M059J (cell line): ENCODE results near the gene DLL3. TPM values are rescaled to one million over a fixed set of nuclear protein-coding genes. Genes with fewer than 3 reads are reported as not detected.

Experiments used
- DNase-seq: peaks from one replicate; pipeline ENCODE4 v3.0.0-alpha.2; 2012; ENCODE audit warnings: low read depth
- total RNA-seq: library from RNA; depleted of rRNA; stranded (reverse); fragments of >200 nt; shearing (Covaris generic); gene quantifications from 2 replicates; pipeline ENCODE4 v1.2.3, GENCODE V29; 2014; rRNA removed

DLL3 gene
- total RNA-seq, 1 experiment from 2014 or later, result 0.86 TPM

DNA sequence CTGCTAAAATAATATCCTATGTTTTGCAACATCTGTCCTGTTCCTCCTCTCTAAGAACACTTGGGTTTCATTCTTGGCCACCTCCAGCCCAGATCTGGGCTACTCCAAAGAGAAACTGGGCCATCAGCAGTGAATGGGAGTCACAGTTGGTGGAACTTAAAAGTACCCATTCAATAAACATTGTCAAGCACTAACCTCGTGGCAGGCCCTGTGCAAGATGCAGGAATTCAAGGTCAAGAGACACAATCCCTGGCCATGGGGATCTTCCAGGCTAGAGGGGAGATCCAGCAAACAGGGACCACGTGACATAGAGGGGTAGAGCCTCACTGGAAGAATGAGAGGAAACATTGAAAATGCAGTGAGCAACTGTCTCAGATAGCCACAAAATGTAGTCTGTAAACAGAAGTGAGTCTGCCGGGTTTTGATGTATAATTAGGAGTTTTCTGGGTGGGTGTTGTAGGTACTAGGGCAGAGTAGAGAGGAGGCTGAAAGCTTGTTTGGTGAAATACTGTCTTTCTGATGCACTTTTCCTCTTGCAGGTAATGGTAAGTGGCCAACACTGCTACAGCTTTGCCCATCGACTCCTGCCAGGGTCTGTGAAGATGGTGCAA, 56.1 kb downstream of the DLL3 start:
- no peak for DNase-seq

DNA sequence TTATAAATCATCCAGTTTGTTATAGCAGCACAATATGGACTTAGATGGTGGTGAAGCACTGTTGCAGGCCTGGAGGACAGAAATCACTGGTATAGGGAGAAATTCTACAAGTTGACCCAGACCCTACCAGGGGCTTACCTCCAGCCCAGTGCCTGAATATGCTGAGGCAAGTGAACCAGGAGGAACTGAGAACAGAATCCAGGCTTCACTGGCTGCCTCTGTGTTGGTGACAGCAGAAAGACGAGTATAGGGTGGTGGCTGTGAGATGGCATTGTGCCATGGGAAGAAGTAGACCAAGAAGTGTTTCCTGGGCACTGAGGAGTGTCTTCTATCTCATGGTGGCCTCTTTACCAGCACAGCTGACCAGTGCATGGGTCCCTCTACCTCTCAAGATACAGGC, 57.1 kb downstream of the DLL3 start:
- DNase-seq, result no peak

Other genes starting within 250 kb of the DLL3 start
- gene IFNL2, start 230.6 kb upstream of the DLL3 start, total RNA-seq, result not detected in 2 replicates
- 1.3 TPM in 1 of 2 replicates, not detected in the other for gene IFNL1, start 202.5 kb upstream of the DLL3 start, total RNA-seq
- gene LRFN1, start 178.1 kb upstream of the DLL3 start, total RNA-seq, result 0.12 TPM in 1 of 2 replicates, not detected in the other
- 0.54 and 3.2 TPM in 2 replicates for gene GMFG, start 162.9 kb upstream of the DLL3 start, total RNA-seq
- gene SAMD4B, start 156.5 kb upstream of the DLL3 start, total RNA-seq, result 45.0 and 96.3 TPM in 2 replicates
- gene PAF1, start 107.8 kb upstream of the DLL3 start, total RNA-seq, result 69.0 and 79.3 TPM in 2 replicates
- gene MED29, start 107.6 kb upstream of the DLL3 start, total RNA-seq, result 46.7 and 47.3 TPM in 2 replicates
- gene ZFP36, start 92.1 kb upstream of the DLL3 start, total RNA-seq, result 6.0 and 10.8 TPM in 2 replicates
- 8.6 and 11.7 TPM in 2 replicates for gene PLEKHG2, start 86.3 kb upstream of the DLL3 start, total RNA-seq
- 26.6 and 28.7 TPM in 2 replicates for gene RPS16, start 63.0 kb upstream of the DLL3 start, total RNA-seq
- 68.4 and 97.7 TPM in 2 replicates for gene SUPT5H, start 53.4 kb upstream of the DLL3 start, total RNA-seq
- gene TIMM50, start 18.1 kb upstream of the DLL3 start, total RNA-seq, result 88.1 and 93.0 TPM in 2 replicates
- gene SELENOV, start 16.2 kb downstream of the DLL3 start, total RNA-seq, result not detected in 2 replicates
- 7.4 and 8.9 TPM in 2 replicates for gene EID2B, start 33.9 kb downstream of the DLL3 start, total RNA-seq
- gene EID2, start 41.2 kb downstream of the DLL3 start, total RNA-seq, result 16.4 and 20.0 TPM in 2 replicates
- not detected in 2 replicates for gene LGALS13, start 103.6 kb downstream of the DLL3 start, total RNA-seq
- not detected in 2 replicates for gene LGALS16, start 157.0 kb downstream of the DLL3 start, total RNA-seq
- not detected in 2 replicates for gene LGALS14, start 205.5 kb downstream of the DLL3 start, total RNA-seq
- gene CLC, start 239.1 kb downstream of the DLL3 start, total RNA-seq, result not detected in 2 replicates